Inflammatory macrophage (primary cell): ENCODE data around the gene HCFC2.
"Not testable (repeated sequence)": the region's sequence is repeated elsewhere in the genome, so short reads cannot be mapped to it uniquely, and the experiment has no call there.

ENCODE experiments used
- DNase-seq, 2 donors: peaks; one replicate each; pipeline ENCODE4 v3.0.0-alpha.2; 2020 to 2022

HCFC2 gene

GRCh38 chr12:104057771-104058197, 6.5 kb upstream of the HCFC2 start:
- DNase-seq, result no peak

GRCh38 chr12:104058802-104059201, 5.5 kb upstream of the HCFC2 start:
- DNase-seq, result no peak

- peak; percentile 11 to 23 for DNase-seq
These were observed 4.4 kb upstream of the HCFC2 start for GRCh38 chr12:104059963-104060362.

DNA sequence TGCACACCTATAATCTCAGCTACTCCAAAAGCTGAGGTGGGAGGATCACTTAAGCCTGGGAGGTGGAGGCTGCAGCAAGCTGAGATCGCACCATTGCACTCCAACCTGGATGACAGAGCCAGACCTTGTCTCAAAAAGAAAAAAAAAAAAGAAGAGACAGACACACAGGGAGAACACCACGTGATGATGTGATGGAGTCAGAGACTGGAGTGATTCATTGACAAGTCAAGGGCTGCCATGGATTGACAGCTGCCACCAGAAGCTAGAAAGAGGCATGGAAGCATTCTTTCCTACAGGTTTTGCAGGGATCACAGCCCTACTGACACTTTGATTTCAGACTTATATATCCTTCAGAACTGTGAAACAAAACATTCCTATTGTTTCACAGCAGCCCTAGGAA, 3.5 kb upstream of the HCFC2 start:
- DNase-seq, result no peak

DNA sequence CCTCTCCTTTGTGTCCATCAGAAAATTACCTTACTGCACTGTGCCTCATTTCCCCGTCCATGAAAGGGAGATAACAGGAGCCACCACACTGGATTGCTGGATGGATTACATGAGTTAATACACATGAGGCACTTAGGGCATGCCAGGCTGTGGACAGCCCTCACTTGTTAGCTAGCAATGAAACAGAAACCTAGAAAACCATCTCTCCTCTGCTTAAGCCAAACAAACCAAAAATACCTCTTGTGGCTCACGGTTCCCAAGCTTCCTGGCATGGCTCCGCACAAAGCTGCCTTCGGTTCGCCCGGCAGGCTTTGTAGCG, 660 bp upstream of the HCFC2 start:
- peak in 1 of 2 donors; percentile 8 for DNase-seq

GRCh38 chr12:104064842-104065427, 604 bp downstream of the HCFC2 start:
- peak; percentile 2 to 4 for DNase-seq

DNA sequence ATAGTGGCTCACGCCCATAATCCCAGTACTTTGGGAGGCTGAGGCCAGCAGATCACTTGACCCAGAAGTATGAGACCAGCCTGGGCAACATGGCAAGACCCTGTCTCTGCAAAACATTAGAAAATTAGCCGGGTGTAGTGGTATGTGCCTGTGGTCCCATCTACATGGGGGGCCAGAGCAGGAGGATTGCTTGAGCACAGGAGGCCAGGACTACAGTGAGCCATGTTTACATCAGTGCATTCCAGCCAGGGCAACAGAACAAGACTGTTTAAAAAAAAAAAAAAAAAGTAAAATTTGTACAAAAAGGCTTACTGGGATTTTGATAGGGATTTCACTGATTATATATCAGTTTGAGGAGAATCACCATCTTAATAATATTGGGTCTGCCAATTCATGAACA, 7.8 kb downstream of the HCFC2 start:
- no peak for DNase-seq

DNA sequence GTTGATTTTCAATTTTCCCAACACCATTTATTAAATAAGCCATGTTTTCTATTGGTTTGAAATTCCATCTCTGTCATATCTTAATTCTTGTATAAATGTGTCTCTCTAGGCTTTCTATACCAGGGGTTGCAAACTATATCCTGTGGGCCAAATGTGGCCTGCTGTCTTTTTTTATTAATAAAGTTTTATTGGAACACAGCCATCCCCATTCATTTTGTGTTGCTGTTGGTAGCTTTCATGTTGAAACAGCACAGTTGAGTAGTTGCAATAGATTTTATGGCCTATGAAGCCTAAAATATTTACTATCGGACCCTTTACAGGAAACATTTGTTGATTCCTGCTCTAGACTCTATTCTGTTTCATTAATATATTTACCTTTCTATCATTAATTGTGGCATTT, 9.4 kb downstream of the HCFC2 start:
- DNase-seq, result no peak

- DNase-seq, result no peak
These were observed 14.7 kb downstream of the HCFC2 start for GRCh38 chr12:104079024-104079423.

DNA sequence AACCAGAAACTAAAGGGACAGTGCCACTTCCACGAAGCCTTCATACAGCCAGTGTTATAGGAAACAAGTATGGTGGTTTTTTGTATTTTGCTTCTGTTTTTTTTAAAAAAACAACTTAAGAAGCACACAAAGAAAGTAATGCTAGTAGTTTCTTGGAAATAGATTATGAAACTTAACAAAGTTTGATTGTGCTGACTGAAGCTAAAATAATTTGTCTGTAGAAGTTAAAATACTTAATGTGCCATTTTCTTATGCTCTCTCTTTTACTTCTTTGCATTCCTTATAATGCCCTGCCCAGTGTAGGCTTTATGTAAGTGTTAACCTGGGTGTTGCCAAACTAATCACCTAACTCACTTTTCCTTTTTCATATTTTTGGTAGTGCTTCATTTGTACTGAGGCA, 16.4 kb downstream of the HCFC2 start:
- DNase-seq, result no peak

DNA sequence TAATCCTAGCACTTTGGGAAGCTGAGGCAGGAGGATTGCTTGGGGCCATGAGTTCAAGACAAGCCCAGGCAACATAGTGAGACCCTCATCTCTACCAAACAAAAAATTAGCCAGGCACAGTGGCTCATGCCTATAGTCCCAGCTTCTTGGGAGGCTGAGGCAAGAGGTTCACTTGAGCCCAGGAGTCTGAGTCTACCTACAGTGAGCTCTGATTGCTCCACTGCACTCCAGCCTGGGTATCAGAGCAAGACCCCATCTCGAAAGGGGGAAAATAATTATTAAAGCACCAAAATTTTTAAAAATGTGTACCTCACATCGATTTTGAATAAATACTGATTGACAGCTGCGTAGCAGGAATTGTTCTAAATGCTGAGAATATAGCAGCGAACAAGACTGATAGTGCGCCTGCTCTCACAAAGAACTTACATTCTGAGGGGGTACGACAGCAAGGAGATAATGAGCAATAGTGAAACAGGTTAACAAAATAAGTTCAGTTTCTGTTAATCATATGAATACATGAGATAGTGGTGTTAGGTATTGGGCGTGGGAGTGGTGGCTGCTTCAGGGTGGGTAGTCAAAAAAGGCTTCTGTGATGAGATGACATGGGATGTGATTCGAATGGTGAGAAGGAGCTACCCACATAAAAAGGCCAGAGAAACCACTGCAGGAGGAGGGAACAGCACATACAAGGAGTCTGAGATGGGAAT, 19.6 kb downstream of the HCFC2 start:
- DNase-seq, result no peak

DNA sequence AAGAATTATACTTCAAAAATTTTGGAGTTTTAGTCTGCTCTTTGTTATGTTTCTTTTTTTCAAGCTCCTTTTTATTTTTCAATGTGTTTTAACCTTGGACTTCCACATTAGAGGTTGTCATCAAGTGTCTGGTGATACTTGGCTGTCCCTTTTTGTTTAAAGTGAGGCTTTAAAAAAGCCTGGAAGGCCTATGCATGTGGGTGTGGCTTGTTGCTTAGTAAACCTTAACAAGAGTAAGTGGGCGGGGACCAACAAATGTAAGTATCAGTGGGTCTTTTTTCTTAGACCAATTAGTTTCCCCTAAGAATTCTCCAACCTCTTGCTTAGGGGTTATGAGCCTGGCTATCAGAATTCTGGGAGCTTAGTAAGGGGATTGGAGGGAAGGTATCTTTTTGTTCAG, 26.4 kb downstream of the HCFC2 start:
- no peak for DNase-seq

DNA sequence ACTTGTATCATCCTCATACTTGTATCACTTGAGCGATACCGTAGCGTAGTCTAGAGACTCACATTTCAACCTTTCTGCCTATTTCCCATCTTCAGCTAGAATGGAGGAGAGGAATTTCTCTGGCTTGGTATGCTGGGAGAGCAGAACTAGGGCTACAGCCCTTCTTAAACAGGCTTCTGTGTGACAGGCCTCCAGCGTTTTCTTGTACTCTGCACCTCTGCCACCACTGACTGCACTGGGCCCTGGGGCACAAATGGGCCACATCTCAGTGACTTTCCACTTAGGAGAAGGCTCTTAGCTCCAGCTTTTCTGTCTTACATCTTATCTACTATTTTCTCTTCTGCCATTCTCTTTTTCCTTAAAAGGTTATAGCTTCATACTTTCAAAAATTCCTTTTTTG, 26.8 kb downstream of the HCFC2 start:
- DNase-seq, result no peak

- no peak for DNase-seq
These were observed 30.0 kb downstream of the HCFC2 start for GRCh38 chr12:104094284-104094683.

DNA sequence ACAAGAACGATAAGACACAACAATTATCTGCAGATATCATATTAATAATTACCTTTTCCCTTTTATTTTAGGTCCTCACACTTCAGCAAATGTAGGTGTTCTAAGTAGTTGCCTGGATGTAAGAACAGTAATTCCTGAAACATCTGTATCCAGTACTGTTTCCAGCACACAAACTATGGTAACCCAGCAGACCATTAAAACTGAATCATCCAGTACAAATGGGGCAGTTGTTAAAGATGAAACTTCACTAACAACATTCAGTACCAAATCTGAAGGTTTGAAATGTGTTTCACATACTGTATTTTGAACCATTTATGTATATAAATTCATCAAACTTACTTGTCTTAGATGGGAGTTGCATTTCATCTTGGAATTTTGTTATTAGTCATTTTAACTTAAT, 31.0 kb downstream of the HCFC2 start:
- no peak for DNase-seq

DNA sequence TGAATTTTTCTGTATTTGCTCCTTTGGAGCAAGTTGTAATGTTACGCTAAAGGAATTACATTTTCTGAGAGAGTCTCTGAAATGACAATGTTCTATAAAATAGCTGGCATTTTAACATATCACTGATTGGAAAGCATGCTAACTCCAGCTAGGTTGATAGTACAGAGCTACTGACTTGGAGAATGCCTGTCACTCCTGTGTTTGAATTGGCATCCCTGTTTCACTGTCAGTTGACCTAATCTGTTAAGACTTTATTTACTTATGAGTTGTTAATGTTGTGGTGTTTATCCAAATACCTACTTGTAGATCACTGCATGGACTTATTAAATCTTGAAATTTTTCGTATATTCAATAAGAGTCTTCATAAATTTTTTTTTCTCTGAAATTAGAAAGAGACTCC, 33.6 kb downstream of the HCFC2 start:
- DNase-seq, result no peak

- no peak for DNase-seq
These were observed 41.1 kb downstream of the HCFC2 start for GRCh38 chr12:104105461-104105860.

- DNase-seq, result no peak
These were observed 42.6 kb downstream of the HCFC2 start for GRCh38 chr12:104106965-104107364.

DNA sequence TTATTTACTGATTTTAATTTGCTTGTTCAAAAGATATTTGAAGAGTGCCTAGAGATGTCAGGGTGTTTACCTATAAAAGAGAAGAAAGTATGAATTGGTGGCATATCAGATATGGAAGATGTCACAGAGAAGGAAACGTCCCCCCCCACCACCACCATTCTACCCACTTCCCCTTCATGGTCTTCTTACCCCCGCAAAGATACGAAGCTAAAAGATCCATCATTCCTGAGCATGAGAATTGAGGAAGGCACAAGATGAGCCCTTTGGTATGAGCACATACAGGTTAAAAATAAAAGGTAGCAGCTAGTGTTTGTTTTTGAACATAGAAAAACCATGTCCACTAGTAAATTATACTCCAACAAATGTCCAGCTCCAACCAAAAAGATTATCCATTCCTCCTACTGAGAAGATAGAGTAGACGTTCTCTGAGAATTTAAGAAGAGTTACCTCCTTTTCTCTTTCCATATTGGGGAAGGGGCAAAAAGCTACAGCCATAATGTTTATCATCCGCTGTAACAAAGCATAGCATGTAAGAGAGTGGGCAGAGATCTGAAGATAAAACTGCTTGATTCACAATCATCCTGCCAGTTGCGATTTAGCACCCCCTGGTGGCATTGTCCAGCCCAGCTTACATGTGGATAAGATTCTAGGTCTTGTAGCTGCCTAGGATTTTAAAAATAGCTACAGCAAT, 44.6 kb downstream of the HCFC2 start:
- peak; percentile 76 to 80 for DNase-seq

- no peak for DNase-seq
These were observed 45.3 kb downstream of the HCFC2 start for GRCh38 chr12:104109446-104110271.

DNA sequence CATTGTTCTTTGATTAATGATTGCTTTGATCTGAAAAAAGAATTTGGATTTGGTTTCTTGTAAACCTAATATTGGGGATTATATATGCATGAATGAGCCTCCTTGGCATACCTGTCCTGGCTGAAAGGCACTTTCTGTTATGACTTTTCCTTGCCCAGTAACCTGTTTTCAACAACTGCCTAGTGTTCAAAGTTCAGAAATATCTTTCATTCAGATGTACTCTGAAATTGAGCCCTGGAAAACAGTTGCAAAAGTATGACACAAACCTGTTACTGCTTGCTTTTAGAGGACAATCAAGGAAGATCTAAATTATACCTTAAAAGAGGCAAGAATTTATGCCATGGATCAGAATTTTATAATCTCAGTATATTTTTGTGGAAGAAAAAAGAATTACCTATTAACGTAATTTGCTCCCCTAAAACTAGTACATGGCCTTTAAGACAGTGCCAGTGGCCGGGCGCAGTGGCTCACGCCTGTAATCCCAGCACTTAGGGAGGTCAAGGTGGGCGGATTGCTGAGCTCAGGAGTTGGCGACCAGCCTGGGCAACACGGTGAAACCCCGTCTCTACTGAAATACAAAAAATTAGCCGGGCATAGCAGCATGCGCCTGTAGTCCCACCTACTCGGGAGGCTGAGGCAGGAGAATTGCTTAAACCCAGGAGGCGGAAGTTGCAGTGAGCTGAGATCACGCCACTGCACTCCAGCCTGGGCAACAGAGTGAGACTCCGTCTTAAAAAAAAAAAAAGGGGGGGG, 50.7 kb downstream of the HCFC2 start:
- not testable (repeated sequence) for DNase-seq

DNA sequence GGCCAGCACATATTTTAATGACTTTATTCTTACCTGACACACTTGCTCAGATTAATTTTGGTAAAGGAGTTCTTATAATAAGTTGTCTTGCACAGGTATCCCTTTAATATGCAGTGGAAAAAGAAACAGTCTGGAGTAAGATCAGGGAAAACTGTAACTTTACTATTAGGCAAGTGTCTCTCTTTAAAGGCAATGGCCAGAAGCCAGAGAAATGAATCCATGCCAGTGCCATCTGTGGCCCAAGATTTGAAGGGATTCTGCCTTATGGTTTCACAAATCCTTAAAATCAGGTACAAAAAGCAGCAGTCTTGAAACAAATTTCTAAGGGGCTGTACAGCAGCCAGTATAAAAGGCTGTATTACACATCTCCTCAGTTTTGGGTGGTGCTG, 51.2 kb downstream of the HCFC2 start:
- DNase-seq, result no peak

DNA sequence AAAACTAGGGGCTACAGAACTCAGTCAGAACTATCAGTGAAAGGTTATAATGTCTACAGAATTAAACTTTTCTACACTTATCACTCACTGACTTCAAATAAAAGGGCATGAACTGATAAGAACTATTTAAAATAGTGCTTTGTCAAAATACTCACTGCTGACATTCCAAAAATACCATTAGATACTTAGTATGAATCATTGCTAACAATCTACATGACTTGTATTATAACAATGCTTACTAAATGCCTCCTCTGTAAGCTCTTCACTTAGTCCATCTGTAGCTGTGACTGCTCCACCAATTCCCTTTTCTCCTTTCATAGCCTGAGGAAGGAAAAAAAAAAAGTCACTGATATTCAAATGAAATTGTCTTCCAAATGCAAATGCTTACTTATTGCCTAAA, 56.7 kb downstream of the HCFC2 start:
- no peak for DNase-seq
